ENCODE results near the gene GPR78.

Gene GPR78

GRCh38 chr4:8547108-8547911 lies 32.9 kb upstream of the GPR78 start:
- DNase-seq (ENCODE audit: low read depth, low spot score): no peak

DNA sequence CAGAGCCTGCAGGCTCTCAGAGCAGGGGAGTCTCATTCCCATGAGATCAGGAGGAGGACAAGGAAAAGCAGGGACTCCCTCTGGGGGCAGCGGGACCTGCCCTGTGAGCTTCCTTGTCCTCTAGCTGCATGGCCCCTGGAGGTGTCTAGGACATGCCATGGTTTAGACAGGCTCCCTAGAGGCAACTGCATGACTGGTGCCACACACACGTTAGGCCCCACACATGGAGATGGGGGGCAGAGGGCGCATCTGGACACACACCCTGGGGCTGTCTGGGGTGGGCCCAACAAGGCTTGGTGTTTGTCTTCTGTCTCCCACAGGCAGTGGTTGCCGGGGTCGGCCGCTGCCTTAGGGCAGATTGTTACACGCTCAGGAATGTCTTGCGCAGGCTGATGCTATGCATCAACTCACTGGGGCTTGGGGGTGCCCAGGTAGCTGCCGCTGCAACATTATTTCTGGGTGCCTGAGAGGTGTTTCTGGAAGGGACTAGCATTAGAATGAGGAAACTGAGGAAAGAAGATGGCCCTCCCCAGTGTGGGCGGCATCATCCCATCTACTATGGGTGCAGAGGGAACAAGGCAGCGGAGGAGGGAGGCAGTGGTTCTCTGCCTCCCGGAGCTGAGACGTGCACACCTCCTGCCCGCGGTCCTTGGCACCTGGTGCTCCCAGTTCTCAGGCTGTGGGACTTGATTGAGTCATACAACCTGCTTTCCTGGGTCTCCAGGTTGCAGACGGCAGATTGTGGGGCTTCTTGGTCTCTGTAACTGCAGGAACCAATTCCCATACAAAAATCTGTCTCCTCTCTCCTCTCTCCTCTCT lies 32.1 kb upstream of the GPR78 start:
- no peak for DNase-seq (ENCODE audit: low read depth, low spot score)

- DNase-seq (ENCODE audit: low read depth, low spot score): no peak
These were observed 31.4 kb upstream of the GPR78 start for GRCh38 chr4:8548731-8549351.

GRCh38 chr4:8549352-8549931 lies 30.8 kb upstream of the GPR78 start:
- DNase-seq (ENCODE audit: low read depth, low spot score): no peak

- DNase-seq (ENCODE audit: low read depth, low spot score): no peak
These were observed 29.5 kb upstream of the GPR78 start for GRCh38 chr4:8550691-8551090.

GRCh38 chr4:8552024-8552423 lies 28.2 kb upstream of the GPR78 start:
- no peak for DNase-seq (ENCODE audit: low read depth, low spot score)

DNA sequence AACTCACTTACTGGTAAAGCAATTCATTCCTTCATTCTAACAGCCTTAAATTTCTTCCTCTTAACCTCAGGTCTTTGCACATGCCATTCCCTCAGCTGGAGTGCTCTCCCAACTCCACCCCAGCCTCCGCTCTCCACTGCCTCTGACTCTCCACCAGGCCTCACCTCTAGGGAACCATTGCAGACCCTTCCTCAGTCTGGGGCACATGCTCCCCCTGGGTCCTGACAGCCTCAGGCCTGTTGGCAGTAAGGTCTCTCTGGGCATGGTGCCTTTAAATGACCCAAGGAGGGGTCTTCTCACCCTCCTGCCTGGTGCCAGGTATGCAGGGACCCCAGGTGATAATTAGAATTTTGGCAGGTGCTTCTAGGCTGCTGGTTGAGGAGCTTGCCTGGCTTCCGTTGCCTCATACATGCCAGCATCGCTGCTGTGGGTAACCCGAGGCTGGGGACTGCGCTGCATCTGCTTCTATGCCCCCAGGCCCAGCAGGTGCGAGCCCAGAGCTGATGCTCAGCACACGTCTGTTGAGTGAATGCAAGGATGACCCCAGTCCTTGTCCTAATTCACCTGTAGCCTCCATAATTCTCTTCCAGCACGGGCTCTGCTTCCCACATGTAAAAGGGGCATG lies 27.5 kb upstream of the GPR78 start:
- DNase-seq (ENCODE audit: low read depth, low spot score): no peak

DNA sequence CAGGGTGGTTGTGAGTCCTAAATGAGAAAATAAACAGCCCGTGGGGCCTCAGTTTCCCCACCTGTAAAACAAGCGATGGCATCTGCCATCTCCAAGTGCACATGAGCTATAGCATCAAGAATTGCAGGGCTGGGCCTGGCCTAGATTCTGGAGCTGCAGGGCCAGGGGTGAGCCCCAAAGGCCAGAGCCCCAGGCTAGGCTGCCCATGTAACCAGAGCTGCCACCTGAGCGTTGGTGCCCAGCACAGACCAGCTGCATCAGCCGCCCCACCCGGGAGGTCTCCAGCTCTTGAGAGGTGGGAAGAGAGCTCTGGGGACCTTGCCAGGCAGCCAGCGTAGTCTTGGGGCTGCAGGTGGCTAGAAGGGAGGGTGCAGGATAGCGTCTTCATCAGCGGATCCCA lies 27.0 kb upstream of the GPR78 start:
- no peak for DNase-seq (ENCODE audit: low read depth, low spot score)

- DNase-seq (ENCODE audit: low read depth, low spot score): no peak
These were observed 26.2 kb upstream of the GPR78 start for GRCh38 chr4:8553991-8554405.

DNA sequence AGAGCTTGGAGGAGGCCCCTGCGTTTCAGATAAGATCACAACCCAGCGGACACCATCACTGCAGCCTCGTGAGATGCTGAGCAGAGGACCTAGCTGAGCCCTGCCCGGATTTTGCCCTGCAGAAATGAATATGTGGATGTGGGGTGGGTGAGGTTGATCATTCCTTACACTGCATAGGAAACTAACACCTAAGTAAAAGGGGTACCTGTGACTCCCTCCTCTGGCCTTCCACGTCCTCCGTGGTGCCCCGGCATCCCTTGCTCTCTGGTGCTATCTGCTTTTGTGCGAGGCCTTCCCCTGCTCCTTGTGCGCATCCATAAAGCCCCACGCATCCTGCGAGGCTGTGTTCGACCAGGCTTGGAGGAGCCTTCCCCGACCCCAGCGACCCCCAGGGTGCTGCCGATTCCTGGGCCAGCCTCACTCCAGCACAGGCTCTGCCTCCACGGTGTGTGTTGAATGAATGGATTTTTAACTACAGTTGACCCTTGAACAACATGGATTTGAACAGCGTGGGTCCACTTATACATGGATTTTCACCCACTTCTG lies 25.6 kb upstream of the GPR78 start:
- DNase-seq (ENCODE audit: low read depth, low spot score): no peak

- no peak for DNase-seq (ENCODE audit: low read depth, low spot score)
These were observed 24.5 kb upstream of the GPR78 start for GRCh38 chr4:8555716-8556115.

DNA sequence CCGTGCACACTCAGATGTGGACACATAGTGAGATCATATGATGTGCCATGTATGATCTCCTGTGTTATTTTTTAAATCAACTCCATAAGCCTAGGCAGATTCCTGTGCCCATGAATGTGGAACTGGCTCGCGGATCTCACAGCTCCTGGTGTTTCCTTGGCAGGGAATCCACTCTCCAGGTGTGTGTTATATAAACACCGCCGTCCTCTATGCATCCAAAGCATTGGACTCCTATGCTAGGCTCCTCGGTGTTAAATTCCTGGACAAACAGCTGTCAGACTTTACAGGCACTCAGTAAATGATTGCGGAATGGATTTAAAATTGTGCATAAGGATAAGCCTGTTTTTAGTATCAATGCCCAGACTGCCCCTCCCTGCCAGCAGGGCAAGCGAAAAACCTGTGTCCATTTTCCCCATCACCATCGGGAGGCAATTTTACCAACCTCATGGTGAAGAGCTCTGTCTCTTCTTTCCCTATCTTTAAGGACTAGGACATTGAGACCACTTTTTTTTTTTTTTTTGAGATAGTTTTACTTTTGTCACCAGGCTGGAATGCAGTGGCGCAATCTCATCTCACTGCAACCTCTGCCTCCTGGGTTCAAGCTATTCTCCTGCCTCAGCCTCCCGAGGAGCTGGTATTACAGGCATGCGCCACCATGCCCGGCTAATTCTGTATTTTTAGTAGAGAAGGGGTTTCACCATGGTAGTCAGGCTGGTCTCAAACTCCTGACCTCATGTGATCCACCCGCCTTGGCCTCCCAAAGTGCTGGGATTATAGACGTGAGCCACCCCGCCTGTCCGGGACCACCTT lies 23.6 kb upstream of the GPR78 start:
- DNase-seq (ENCODE audit: low read depth, low spot score): no peak

DNA sequence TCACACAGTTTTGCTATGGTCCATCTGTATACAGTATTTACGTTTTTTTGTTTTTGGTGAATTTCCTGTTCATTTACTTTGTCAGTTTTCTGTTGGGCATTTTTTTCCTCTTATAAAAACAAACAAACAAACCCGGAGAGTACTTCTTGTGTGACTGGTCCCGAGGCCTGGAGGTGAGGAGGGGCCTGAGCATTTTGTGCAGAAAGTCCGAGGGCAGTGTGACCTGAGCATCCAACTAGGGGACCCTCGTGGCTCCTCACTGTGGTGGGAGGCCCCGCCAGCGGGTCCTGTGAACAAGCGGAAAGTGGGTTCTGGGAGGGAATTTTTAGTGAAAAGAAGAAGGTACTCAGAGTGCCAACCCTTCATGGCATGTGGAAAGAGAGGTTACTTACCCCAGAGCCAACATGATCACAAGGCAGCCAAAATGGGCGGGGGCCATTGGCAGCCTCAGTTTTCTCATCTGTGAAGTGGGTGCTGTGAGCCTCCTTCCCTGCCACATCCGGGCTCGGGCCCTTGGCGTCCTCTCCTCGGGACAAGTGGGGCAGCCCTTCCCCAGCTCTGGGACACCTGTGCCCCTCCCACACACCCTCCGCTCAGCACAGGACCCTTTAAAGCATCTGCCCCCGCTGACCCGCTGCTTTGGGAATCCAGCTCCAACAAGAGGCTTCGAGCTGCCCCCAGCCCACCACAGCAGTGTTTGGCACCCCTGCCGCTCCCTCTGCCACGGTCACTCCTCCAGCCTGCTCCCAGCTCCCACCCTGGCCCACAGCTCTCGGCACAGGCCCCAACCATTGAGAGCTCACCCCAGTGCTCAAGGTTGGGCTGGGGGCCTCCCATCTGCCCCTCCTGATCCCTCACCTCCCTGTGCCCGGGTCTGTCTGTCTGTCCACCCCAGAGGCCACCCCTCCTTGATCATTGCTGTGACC lies 22.8 kb upstream of the GPR78 start:
- no peak for DNase-seq (ENCODE audit: low read depth, low spot score)

DNA sequence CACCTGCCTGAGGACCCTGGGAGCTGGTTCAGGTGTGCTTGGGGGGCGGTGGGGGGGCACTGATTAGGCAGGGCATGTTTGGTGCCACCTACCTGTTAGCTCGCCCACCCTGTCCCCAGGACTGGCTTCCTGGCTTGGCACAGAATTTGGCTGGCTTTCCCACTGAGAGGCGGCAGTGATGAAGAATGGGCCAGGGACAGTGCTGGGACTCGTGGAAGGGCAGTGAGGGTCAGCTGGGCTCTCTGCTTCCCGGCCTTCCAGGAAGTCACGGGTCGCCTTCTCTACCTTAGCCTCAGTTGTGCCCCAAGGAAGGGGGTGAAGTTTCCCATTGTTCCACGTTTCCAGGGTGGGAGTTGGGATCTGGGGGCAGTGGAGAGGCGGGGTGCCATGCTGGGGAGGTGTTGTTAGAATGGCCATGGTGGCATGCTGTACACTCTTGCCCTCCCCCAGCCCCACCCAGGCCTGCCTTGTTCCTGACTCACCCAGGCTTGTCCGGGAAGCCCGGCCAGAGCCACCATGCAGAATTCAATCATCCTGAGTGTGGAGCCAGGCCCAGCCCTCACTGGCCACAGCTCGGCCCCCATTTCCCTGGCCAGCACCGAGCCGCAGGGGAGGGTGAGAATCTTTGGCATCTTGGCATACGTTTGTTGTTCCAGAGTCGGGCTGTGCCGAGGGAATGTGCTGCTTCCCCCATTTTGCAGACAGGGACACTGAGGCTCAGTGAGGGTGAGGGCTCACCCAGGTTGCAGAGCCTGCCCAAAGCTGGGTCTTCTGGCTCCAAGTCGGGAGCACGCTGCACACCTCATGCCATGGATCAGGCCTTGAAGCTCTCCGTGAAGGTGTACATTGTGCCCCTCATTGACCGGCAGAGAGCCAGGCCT lies 21.9 kb upstream of the GPR78 start:
- no peak for DNase-seq (ENCODE audit: low read depth, low spot score)

GRCh38 chr4:8559011-8559410 lies 21.2 kb upstream of the GPR78 start:
- DNase-seq (ENCODE audit: low read depth, low spot score): no peak

DNA sequence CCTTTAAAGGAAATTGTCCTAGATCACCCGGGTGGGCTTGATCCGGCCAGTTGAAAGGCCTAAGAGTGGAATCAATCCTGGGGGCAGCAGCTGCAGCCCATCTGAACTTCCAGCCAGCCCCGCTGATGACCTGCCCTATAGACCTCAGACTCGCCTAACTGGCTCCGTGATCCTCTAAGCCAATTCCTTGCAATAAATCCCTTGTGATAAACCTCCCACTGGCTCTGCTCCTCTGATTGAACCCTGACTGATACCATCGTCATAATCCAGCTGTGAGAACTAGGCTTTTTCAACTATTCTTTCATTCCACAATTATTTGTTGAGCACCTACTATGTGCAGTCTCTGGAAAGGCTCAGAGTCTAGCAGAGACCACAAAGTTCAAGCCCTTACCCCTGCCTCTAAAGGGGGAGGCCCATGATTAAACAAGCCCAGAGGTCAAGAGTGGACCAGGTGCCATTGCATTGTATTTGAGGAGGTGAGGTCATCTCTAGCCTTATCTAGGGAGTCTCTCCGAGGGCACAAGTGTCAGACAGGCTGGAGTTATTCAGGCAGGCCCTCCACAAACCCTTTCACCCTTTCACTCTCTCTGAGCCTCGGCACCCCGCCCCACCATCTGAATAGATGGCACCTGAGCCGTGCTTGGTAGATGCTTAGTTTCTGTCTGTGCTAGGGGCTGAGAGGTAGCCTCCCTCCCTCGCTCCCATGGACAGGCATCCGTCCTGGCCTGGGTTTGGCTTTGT lies 20.5 kb upstream of the GPR78 start:
- no peak for DNase-seq (ENCODE audit: low read depth, low spot score)

DNA sequence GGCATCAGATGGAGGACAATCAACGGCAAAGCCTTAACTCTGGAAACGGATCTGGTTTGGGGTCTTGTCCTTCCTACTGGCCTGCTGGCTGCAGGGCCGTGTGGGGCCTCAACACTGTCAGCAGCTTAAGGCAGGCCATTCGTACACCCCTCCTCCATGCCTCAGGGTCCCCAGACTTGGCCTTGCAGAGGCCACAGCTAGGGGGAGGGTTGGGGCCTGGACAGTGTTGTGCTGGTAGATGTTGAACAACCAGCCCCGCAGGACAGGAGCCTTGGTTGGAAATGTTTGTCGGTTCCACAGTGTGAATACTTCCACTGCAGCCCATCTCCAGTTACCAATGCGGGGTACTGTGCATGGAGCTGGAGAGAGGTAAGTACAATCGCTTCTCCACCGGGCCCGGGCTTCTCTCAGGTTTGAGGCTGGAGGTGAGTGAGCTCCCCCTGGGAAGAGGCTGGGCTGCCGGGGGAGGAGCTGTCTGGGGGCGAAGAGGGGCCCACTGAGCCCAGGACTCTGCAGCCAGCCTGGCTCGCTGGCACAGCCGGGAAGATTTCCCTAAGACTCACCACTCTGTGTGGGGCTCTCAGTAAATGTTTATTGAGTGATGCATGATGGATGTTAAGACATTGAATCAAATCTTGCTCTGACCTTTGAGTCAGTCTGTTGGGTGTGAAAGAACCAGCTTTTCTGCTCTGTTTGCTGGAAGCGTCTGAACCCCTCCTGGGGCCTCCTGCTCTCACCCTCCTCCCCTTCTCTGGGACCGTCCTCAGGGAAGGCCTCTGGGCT lies 19.7 kb upstream of the GPR78 start:
- DNase-seq (ENCODE audit: low read depth, low spot score): no peak

All from brain pericyte (primary cell).